ENCODE results near the gene MPP2. TPM values are rescaled to one million over a fixed set of nuclear protein-coding genes. Genes with fewer than 3 reads are reported as not detected.

Gene MPP2
- total RNA-seq, 2 experiments from 2014 or later = 0.16 to 0.67 TPM

GRCh38 chr17:43829738-43830137 lies 77.6 kb downstream of the MPP2 start:
- Histone ChIP-seq H3K4me1 (ENCODE audit: insufficient read depth, low read length, poor library complexity, severe bottlenecking) (no peaks in the 10 kb centered on the region), H3K27ac (ENCODE audit: low read depth, low read length, poor library complexity, severe bottlenecking) (no peak overlapping the region), H3K4me3 (ENCODE audit: low read depth, low read length, poor library complexity, severe bottlenecking) (no peak overlapping the region), H3K36me3 (ENCODE audit: insufficient read depth, low read length) (no peaks in the 10 kb centered on the region), H3K9me2 (ENCODE audit: insufficient read depth, low read length) (no peaks in the 10 kb centered on the region), H3K79me2 (ENCODE audit: insufficient read depth, low read depth, low read length) (no peaks in the 10 kb centered on the region), H3K9me3 (ENCODE audit: low read length) (no peaks in the 10 kb centered on the region), H4K20me1 (ENCODE audit: insufficient read depth, low read length) (no peaks in the 10 kb centered on the region), H2AFZ (ENCODE audit: low read length) (no peak overlapping the region), H3K4me2 (ENCODE audit: low read length) (no peak overlapping the region)
- no peak for TF ChIP-seq CTCF (conservative IDR thresholded peaks at IDR 0.05; ENCODE audit: low read length)
- no peak for TF ChIP-seq EZH2phosphoT487 (IDR thresholded peaks at IDR 0.05; ENCODE audit: borderline replicate concordance, low read depth, low read length)
- CTCF ChIA-PET (ENCODE audit: unreplicated experiment) = interaction anchor here (0.6 kb wide), 1 partner anchor 47 kb away, joined by 3 read pairs; no protein-coding TSS in a partner anchor
- POLR2A ChIA-PET = no interaction called here
- no peak for DNase-seq (ENCODE audit: low spot score)
- intact Hi-C loops (cut with micrococcal nuclease; ENCODE audit: unreplicated experiment) = no loop called here
- no TSS peak for BruUV-seq (replicated peaks)

DNA sequence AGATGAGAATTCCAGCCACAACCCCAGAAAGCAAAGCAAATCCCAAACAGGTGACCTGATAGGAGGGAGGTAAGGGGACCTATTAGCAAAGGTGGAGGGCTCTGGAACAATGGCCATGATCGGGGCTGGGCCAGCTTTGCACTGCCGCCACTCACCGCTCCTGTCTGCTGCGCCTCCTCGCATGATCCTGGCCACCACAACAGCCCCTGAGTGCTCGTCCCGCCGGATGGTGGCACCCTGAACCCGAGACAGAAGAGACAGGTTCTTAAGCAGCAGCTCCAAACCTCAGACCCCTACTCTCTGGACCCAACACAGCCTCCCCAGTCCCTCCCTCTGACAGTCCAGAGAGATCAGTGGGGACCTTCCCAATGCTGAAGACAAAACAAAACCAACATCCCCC lies 79.7 kb downstream of the MPP2 start:
- H4K20me1 ChIP-seq (ENCODE audit: insufficient read depth, low read length) = no peaks in the 10 kb centered on the region
- DNase-seq (ENCODE audit: low spot score) = no peak
- no TSS peak for BruUV-seq (replicated peaks)
- no peaks in the 10 kb centered on the region for H3K79me2 ChIP-seq (ENCODE audit: insufficient read depth, low read depth, low read length)
- ChIA-PET POLR2A (interaction anchor here (0.7 kb wide), 1 partner anchor 13 kb away, joined by 3 read pairs; no protein-coding TSS in a partner anchor), CTCF (ENCODE audit: unreplicated experiment) (interaction anchor here (0.6 kb wide), 1 partner anchor 155 kb away, joined by 5 read pairs; no protein-coding TSS in a partner anchor)
- no peaks in the 10 kb centered on the region for H3K9me2 ChIP-seq (ENCODE audit: insufficient read depth, low read length)
- H3K4me1 ChIP-seq (ENCODE audit: insufficient read depth, low read length, poor library complexity, severe bottlenecking) = no peaks in the 10 kb centered on the region
- no peak overlapping the region for H3K4me3 ChIP-seq (ENCODE audit: low read depth, low read length, poor library complexity, severe bottlenecking)
- H3K27ac ChIP-seq (ENCODE audit: low read depth, low read length, poor library complexity, severe bottlenecking) = no peak overlapping the region
- no peak for TF ChIP-seq EZH2phosphoT487 (IDR thresholded peaks at IDR 0.05; ENCODE audit: borderline replicate concordance, low read depth, low read length)
- H3K9me3 ChIP-seq (ENCODE audit: low read length) = no peaks in the 10 kb centered on the region
- intact Hi-C loops (cut with micrococcal nuclease; ENCODE audit: unreplicated experiment) = no loop called here
- H2AFZ ChIP-seq (ENCODE audit: low read length) = no peak overlapping the region
- no peaks in the 10 kb centered on the region for H3K36me3 ChIP-seq (ENCODE audit: insufficient read depth, low read length)
- no peak overlapping the region for H3K4me2 ChIP-seq (ENCODE audit: low read length)

DNA sequence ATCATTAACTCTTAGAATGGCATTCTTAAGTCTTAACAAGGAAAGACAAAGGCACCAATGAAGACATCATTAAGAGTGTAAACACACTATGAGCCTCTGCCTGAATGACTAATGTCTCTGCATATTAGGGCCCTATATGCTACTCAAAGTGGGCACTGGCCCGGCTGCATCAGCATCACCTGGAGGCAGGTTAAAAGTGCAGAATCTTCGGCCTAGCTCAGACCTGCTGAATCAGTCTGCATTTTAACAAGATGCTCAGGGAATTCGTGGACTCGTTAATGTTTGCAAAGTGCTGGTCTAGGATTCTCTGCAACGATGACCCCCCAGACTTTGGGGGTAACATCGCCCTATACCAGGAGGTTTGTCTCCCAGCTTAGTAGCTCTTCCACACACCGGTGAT lies 81.1 kb downstream of the MPP2 start:
- no peak overlapping the region for H3K4me2 ChIP-seq (ENCODE audit: low read length)
- no peaks in the 10 kb centered on the region for H3K9me3 ChIP-seq (ENCODE audit: low read length)
- DNase-seq (ENCODE audit: low spot score) = no peak
- no TSS peak for BruUV-seq (replicated peaks)
- POLR2A ChIA-PET = interaction anchor here (0.6 kb wide), 1 partner anchor 271 kb away, joined by 4 read pairs; no protein-coding TSS in a partner anchor
- no peak overlapping the region for H3K4me3 ChIP-seq (ENCODE audit: low read depth, low read length, poor library complexity, severe bottlenecking)
- H3K9me2 ChIP-seq (ENCODE audit: insufficient read depth, low read length) = no peaks in the 10 kb centered on the region
- CTCF ChIA-PET (ENCODE audit: unreplicated experiment) = no interaction called here
- H3K27ac ChIP-seq (ENCODE audit: low read depth, low read length, poor library complexity, severe bottlenecking) = no peak overlapping the region
- H2AFZ ChIP-seq (ENCODE audit: low read length) = no peak overlapping the region
- H4K20me1 ChIP-seq (ENCODE audit: insufficient read depth, low read length) = no peaks in the 10 kb centered on the region
- no peaks in the 10 kb centered on the region for H3K4me1 ChIP-seq (ENCODE audit: insufficient read depth, low read length, poor library complexity, severe bottlenecking)
- H3K79me2 ChIP-seq (ENCODE audit: insufficient read depth, low read depth, low read length) = no peaks in the 10 kb centered on the region
- intact Hi-C loops (cut with micrococcal nuclease; ENCODE audit: unreplicated experiment) = no loop called here
- H3K36me3 ChIP-seq (ENCODE audit: insufficient read depth, low read length) = no peaks in the 10 kb centered on the region
- TF ChIP-seq EZH2phosphoT487 (IDR thresholded peaks at IDR 0.05; ENCODE audit: borderline replicate concordance, low read depth, low read length) (no peak), CTCF (conservative IDR thresholded peaks at IDR 0.05; ENCODE audit: low read length) (no peak)
